Hematopoietic multipotent progenitor cell treated with erythropoietin and hydrocortisone succinate and interleukin-3 and kit ligand, for 8 days (in vitro differentiated cells): ENCODE measurements around the gene RAI1.
A peak's percentile ranks its signal among the peaks of the same experiment; 100 is the strongest.

Experiments used
- DNase-seq: peaks from one replicate; pipeline ENCODE4 v3.0.0-alpha.2; 2015

RAI1 gene

DNA sequence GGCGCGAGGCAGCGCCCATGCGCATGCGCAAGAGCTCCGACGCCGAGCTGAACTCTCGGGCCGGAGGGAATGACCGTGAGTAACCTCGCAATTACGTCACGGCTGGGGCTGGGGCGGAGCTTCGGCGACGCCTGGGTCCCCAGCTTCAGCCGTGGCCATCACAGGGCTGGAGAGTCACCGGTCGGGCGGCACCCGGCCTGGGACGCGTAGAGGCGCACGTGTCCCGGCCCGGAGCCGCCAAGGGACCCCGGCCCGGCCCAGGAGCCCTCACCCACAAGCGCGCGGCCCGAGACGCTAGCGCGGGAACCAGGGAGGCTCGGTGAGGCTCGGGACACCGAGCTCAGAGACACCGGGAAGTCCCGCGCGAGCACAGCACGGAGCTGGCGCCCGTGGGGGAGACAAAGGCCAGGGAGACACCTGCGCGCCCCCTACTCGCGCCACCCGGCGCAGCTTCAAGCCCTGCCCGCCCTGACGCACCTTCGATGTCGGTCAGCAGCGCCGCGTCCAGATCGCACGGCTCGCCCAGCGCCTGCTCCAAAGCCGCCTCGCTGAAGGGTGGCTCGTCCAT lies 155.1 kb downstream of the RAI1 start:
- DNase-seq = peak; percentile 95

DNA sequence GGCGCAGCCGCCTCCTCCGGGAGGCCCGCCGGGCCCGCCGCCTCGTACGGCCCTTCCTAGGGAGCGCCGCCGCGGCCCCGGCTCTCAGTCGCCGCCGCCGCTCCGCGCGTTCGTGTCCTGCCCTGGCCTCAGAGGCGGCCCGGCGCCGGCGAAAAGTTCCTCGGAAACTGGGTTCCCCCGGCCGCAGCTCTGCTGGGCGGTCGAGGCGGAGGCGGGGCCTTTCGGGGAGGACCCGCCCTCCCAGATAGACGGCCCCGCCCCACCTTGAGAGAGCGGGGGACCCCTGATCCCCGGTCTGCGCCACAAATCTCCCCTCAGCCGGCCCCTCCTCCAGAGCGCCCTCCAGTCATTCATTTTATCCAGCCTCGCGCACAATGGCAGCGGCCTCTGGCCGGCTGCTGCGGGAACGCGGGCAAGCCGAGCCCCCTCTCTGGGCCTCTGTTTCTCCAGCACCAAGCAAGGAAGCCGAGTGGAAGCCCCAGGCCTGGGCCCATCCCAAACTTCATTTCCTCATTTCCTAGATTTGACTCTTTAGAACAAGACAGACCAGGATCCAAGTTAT lies 155.6 kb downstream of the RAI1 start, which contains the start of gene SREBF1:
Gene SREBF1, minus strand, starts transcription at position 169 of the 562 bp plus-strand sequence. CDS start 169 bp downstream, outside the sequence.
- peak; percentile 66 for DNase-seq

DNA sequence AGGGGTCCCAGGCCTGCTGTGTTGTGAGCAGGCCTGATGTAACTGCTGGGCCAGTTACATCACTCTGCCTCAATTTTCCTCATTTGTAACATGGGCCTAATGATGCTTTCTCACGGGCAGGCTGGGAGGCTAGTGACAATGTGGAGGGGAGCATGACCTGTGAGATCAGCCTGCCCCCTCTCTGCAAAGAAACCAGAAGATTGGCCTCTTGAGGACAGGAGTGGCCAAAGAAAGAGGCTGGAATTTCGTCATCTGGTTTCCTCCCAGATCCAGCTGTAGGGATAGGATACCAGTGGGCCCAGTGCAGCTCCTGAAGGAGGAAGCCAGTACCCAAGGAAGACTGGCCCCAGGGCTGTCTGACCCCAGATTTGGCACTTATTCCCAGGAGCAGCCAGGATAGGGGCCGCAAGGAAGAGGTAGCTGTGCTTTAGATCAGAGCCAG lies 156.1 kb downstream of the RAI1 start:
- peak; percentile 43 for DNase-seq

DNA sequence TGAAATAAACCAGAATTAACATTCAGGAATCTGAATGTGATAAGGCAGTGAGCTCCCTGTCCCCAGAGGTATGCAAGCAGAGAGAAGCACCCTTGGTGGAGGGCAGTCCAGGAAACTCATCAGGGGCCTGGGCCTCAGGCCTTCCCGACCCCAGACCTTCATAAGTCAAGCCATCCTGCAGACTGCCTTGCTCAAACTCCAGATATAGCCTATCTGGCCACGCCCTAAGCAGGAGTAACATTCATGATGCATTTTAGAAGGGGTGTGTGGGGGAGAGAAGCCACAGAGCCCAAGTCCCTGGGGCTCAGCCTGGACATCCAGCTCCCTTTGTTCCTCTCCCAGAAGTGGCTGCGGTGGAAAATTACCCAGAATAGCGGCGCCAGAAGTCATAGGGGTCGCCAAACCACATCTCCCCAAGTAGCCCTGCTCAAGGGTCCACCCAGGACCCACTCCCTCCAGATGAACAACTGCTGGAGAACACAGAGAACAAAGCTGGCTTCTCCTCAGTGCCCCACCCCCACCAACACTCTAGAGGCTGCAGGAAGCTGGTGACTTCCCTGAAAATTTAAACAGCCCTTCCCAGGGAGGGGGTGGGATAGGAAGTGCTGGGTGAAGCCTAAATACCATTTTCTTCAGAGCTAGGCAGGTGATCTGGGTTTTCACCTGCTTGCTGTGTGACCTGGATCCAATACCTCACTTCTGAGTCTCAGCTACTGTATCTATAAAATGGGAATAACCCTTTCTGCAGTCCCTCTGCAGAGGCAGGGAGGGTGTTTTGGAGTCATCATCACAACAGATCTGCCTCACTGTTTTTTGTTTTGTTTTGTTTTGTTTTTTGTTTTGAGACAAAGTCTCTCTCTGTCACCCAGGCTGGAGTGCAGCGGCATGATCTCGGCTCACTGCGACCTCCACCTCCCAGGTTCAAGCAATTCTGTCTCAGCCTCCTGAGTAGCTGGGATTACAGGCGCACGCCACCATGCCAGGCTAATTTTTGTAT lies 157.0 kb downstream of the RAI1 start:
- peak; percentile 64 for DNase-seq

DNA sequence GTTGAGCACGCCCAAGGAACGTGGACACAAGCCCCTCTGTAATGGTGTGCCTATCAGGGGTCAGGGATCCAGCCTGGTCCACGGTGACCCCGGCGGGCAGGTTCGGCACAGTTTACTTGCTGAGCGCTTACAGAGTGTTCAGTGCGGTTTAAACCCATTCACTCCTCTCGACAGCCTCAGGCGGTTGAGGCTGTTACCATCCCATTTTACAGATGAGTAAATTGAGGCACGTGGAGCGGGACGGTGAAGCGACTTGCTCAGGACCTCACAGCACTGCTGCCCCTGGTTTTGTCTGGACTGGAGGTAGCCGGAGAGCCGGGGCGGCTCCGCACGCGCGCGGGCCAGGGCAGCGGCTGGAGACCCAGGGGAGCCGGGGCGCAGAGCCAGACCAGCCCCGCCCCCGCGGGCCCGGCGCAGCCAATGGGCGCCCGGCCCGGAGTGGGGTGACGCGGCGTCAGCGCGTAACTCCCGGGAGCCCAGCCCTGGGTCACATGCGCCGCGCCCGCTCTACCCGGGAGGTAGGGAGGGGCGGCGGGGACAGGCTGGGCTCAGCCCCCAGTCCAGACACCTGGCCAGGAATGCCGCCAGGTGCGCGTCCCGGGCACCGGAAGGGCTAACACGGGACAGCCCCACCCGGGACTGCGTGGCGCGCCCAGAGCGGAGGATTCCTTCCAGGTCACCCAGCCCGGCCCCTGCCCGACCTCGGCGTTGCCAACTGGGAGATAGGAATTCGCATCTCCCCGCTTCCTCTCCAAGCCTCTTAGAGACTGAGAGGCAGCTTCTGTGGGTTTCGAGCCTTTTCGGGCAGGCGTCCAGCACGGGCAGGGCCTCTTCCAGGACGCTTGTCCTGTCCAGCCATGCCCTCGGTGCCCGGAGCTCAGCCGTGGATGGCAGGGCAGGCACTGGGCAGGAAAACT lies 158.8 kb downstream of the RAI1 start:
- peak; percentile 89 for DNase-seq

DNA sequence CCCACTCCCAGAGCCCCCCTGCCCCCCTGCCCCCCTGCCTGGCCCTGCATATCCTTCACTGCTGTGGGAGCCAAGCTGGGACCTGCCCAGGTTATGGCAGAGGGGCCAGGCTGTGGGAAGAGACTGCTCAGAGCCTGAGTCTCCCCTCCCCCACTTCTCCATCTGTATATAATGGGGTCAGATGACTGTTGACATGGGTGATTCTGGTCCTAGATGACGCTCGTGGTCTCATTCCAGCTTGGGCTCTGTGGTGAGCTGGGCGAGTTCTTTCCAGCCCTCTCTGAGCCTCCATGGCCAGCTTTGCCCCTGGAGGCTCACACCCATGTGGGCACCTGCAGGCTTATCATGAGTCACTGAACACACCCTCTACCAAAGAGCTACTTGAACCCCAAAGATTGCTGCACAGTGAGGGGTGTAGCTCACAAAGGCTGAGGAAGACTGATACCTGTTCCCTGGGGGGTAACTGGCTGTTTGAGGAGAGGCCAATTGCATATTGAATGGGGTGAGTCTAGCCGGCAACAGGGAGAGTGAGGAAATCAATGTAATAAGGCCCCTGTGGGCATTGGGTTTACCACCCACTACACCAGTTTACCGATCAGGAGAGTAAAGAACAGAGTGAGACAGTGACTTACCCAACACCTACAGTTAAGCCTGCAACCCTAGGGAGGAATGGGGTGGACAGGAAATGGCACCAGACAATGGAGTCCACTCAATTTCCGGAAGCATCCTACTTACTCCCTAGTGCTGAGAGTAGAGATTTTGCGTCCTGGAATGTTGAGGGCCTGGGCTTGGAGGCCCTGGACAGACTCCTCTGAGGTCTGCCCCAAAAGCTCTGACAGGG lies 159.7 kb downstream of the RAI1 start:
- peak; percentile 85 for DNase-seq

DNA sequence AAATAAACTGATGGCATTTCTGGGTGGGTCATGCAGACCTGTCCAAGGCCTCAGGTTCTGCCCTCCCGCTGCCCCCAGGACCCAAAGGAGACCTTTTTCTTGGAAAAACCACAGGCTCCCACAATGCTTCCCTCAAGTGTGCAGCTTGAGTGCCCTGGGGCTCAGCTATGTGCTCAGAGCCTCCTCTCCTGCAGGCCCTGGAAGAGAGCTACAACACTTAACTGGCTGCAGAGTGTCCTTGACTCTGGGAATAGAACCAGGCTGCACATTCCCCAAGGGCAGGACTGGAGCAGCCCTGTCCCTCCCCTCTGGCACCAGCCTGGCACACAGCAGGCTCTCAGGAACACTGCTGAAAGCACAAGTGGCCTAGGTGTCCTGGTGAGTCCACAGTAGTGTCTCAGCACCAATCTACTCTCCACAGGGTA lies 160.4 kb downstream of the RAI1 start:
- peak; percentile 43 for DNase-seq

DNA sequence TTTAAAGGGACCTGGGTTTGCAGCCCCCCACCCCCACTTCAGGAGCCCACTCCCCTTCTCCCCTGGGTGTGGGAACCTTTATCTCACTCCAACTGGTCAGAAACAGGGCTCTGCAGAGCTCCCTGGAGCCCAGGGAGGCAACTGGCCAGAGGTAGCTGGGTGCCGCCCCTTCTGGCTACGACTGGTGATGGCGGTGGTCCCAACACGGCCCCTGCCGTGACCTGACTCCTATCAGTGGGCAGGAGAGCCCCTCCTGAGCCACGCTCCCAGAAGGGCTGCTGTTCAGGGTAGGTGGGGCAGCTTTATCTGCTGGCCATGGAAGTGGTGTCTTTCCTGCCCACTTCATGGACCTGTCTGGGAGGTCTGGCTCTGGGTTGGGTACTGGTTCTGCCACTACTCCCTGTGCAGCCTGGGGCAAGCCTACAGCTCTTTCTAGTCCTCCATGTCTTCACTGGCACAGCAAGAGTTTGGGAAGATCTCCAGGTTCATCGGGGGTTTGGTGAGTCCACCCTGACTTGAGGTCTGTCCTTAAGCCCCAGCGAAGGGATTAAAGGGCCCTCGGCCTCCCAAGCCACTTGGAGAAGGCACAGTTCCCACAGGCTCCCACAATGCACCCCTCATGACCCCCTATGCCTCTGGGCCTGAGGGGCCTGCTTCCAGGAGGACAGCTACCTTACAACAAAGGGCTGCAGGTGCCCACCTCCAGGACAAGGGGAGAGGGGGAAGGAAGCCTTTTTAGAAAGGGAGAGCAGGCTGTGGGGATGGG lies 161.0 kb downstream of the RAI1 start:
- no peak for DNase-seq

DNA sequence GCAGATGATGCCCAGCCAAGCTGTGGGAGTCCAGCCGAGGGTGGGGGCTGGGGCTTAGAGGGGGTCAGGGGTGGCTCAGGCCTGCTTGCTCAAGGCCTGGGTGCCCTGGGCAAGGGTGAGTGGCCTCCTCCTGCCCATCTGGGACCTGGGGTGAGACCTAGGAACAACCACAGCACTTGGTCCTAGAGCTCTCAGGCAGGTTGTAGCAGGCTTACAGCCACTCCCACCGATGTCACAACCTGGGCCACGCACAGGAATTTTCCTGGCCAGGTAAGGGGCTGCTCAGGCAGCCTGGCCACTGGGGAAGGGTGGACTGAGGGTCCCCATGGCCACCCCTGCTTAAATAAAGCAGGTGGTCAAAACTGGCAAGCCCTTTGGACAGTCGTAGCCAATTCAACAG lies 161.8 kb downstream of the RAI1 start:
- DNase-seq = no peak

DNA sequence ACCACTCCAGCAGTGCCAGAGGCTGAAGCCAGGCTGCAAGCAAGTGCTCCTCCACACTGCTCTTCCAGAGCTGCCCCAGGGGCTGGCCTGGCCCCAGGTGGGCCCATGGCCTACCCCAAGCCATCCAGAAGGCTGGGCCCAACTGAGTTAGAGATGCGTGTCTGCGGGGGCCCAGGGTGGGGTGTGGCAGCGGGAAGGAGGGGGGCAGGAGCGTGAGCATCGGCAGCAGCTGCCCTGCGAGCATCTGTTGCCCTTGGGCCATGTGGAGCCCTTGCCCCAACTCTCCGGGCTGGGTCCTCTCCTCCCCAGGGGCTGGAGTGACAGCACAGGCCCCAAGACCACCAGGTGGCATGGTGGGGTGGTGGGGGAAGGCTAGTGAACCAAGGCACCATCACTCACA lies 162.8 kb downstream of the RAI1 start:
- no peak for DNase-seq

DNA sequence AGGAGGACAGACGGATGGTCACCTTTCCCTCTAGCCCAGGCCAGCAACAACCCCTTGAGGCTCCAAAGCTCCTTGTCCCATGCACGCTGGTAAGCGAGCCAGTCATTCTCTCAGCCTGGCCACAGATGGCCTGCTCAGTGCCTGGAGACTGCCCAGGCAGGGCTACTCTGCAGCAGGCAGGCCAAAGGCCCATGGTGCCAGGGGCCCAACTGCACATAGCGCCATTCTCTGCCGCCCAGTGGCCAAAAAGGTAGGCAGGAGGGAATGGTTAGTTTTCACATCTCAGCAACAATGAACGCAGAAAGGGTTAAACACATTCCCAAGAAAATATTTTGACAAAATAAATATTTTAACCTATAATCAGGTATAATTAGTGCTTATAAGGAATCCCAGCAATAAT lies 163.2 kb downstream of the RAI1 start:
- DNase-seq = no peak

DNA sequence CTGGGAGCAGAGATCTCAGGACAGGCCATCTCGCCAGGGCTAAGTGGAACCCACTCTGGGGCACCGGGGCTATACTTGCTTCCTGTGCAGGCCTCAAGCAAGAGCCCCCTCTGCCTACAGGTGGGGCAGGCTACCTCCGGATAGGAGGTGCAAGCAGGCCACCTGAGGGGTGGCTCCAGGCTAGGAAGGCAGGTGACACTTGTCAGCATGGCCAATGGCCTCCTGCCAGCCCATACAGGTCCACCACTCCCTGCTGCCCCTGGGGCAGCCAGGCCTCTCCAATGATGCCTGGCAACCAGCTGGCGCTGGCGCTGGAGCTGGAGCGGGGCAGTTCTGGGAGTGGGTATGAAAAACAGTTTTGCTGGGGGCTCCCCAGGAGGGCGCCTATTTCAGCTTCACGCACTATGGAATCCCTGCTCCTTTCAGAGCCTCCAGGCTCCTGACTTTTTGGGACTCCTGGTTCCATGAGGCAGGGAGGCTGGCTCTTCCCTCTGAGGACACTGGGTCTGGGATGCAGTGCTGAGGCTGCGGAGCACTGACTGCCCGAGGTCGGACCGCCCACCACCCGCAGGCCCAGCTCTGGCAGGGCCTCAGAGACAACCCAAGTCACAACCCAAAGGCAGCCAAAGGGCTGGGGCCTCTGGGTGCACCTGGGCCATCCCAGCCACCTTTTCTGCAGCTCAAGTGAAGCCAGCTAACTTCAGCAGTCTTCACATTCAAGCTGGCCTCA lies 164.0 kb downstream of the RAI1 start:
- no peak for DNase-seq

DNA sequence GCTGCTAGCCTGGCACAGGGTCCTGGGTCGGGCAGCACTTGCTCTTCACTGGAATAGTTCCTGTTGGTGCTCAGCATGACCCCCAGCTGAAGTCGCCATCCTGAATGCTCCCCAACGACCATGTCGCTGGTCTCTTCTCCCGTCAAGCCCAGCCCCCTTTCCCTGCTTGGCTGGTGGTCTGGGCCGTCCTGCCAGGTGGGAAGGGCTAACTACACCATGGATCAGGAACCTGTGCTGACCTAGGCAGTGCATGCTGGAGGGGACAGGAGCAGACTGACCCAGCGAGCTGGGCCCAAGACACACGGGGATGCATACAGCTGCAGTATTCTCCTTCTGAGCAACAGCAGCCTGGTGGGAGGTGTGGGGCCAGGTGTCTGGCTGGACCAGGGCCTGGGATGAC lies 164.7 kb downstream of the RAI1 start:
- DNase-seq = no peak

DNA sequence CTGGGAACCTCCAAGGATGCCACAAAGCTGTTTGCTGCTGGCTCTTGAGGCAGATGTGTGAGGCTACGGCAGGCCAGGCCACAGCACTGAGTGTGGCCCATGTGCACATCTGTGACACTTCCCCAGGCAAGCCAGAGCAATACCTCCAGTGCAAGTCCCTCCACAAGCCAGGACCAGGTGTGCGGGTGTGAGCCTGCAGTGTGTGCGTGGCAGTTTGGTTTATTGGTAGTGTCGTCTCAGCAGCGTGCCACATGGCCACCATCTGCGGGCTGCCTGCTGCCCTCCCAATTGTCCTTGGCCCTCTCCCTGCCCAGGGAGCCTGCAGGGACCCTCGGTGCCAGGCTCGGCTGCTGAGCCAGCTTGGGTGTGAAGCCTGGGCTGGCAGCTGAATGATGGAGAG lies 165.4 kb downstream of the RAI1 start:
- DNase-seq = no peak

DNA sequence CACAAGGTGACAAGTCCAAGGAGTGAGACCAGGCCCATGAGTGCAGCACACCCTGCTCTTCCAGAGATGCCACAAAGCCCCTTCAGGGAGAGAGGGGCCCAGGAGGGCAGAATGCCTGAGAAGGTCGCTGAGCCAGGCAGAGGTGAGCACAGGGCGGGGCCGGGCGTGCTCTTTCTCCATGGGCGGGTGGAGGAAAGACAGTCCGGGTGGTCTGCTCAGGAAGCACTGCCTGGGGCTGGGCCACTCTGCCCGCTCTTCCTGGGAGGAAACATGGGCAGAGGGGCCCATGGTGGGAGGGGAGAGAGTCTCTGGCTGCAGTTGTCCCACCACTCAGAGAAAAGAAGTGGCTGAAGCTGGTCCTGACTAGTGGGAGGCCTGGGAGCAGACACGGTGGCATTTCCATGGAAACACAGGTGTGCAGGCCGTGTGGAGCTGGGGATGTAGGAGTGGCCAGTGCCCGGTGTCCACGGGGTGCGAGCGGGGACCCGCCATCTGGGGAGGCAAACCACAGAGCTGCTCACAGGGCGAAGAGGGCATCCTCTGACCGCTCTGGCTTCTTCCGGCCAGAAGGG lies 165.9 kb downstream of the RAI1 start:
- no peak for DNase-seq

DNA sequence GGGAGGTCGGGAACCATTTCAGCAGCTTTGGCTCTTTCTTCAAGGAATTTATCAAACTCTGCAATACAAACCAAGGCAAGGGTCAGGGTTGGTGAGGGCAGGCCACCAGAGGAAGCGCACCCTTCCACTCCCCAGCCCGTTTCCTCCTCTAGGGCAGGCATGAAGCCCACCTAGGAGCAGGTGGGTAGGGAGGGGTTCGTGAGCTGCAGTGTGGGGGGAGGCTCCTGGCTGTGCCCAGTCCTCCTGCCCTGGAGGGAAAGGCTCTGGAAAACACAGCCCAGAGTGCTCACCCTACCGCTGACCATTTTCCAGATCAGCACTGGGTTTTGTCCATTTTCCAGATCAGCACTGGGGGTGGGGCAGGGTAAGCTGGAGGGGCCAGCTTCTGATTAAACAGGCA lies 166.5 kb downstream of the RAI1 start:
- no peak for DNase-seq

DNA sequence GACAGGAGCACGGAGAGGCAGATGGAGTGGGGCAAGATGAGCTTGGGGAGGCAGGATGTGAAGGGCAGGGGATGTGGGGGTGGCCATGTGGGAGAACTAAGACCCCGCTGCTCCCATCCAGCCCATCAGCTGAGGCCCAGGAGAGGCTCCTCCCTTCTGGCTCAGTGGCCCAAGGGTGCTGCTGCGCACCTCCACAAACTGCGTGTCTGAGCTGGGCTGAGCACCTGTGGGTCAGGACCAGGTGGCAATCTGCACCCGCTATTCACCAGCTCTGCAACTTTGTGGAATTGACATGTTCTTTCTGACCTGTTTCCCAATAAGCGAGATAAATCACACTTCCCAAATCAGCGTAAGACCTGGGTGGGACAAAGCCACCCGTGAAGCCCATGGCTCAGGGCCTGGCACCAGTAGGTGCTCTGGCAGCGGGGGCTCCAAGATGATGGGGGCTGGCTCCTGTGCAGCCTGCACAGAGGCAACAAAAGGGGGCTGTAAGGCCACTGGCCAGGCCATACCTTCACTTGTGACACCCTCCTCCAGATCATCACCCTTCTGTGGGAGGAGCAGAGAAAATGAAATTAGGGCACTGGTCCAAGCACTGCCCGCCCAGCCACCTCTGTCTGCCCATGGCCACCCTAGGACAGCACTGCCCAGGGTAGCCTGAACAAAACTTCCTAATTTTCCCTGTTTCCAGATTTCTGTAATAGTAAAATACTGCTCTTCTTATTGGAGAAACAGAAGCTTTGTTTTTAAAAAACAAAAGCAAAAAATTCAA lies 167.2 kb downstream of the RAI1 start:
- peak; percentile 20 for DNase-seq

DNA sequence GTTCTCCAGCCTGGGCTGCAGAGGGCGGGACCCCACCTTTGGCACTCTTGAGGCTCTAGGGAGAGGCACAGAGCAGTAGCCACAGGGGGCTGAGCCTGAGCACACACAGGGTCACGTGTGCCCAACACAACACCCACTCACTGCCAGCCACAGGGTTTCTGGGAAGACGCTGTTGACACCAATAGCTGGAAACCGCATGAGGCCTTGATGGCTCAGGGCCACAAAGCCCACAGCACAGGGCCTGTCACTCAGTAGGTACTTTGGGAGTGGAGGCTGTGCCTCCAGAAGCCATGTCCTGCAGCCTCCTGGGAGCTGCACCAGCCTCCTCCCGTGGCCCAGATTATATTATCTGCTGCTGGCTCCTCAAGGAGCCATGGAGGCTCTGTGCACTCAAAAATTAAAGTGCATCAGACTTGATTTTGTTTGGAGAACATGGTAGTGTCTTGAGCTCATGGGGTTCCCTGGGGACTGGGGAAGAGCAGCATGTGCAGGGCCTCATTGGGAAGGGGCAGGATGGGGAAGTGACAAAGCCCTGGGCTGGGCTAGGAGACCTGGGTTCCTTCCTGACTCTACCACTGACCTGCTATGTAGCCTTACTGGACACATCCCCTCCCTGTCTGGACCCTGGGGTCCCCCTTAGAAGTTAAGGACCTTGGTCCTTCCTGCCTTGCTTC lies 168.0 kb downstream of the RAI1 start:
- peak; percentile 99 for DNase-seq
